Esophagus (tissue), 2 donors: ENCODE data around the gene IGBP1. TPM values are rescaled to one million over a fixed set of nuclear protein-coding genes. Genes with fewer than 3 reads are reported as not detected.

ENCODE experiments used
- H3K27ac ChIP-seq, 2 donors: one replicate each; pipeline ENCODE4 v1.5.1; 2013; ENCODE audit warnings: low read depth in 2 of 2, mild to moderate bottlenecking in 2 of 2, inconsistent platforms in 1 of 2, low read length in 1 of 2, moderate library complexity in 1 of 2
- H3K27me3 ChIP-seq, 2 donors: one replicate each; pipeline ENCODE4 v1.6.1; 2013; ENCODE audit warnings: low read length in 2 of 2, control low read depth in 1 of 2, mild to moderate bottlenecking in 1 of 2; ENCODE audit not compliant: insufficient read depth in 2 of 2, control insufficient read depth in 1 of 2
- H3K36me3 ChIP-seq, 2 donors: one replicate each; pipeline ENCODE4 v1.6.1; 2013; ENCODE audit warnings: low read length in 1 of 2; ENCODE audit not compliant: control insufficient read depth in 2 of 2, insufficient read depth in 2 of 2
- H3K4me1 ChIP-seq, 2 donors: one replicate each; pipeline ENCODE4 v1.6.1; 2013; ENCODE audit warnings: low read length in 1 of 2; ENCODE audit not compliant: control insufficient read depth in 2 of 2, insufficient read depth in 2 of 2
- H3K4me3 ChIP-seq, 2 donors: one replicate each; pipeline ENCODE4 v1.5.1; 2013; ENCODE audit warnings: low read length in 2 of 2, mild to moderate bottlenecking in 2 of 2, low read depth in 1 of 2, moderate library complexity in 1 of 2
- H3K9me3 ChIP-seq, 2 donors: one replicate each; pipeline ENCODE4 v1.6.1; 2013; ENCODE audit warnings: mild to moderate bottlenecking in 2 of 2, low read depth in 1 of 2, low read length in 1 of 2, moderate library complexity in 1 of 2; ENCODE audit not compliant: control insufficient read depth in 2 of 2, insufficient read depth in 1 of 2
- WGBS, 2 donors: extraction: QIAGEN DNeasy Blood & Tissue Kit; methylation state at CpG; one replicate each; pipeline ENCODE4 v1.1.7; 2013; 5-methylcytosine and 5-hydroxymethylcytosine counted together
- polyA plus RNA-seq, 2 donors: library from polyadenylated mRNA; stranded (reverse); fragments of 200-250 nt; gene quantifications; one replicate each; pipeline ENCODE4 v1.2.3, GENCODE V29; 2013
- donor health status: healthy with polysubstance abuse.
- donor health status: Bipolar disorder and iron deficiency.

IGBP1 gene
- polyA plus RNA-seq, 2 donors: 25.2 to 45.4 TPM

GRCh38 chrX:70141373-70141772 is 8.1 kb downstream of the IGBP1 start:
- H3K9me3 ChIP-seq: no peaks in the 10 kb centered on the region
- H3K36me3 ChIP-seq: no peaks in the 10 kb centered on the region
- no peak overlapping the region for H3K27ac ChIP-seq
- H3K4me1 ChIP-seq: no peaks in the 10 kb centered on the region
- peaks cover 0 to 3% of the 10 kb centered on the region in 2 donors for H3K27me3 ChIP-seq
- WGBS, 2 donors: 85 to 95% methylated on average over 2 of the region's 2 CpGs
- H3K4me3 ChIP-seq: no peak overlapping the region

DNA sequence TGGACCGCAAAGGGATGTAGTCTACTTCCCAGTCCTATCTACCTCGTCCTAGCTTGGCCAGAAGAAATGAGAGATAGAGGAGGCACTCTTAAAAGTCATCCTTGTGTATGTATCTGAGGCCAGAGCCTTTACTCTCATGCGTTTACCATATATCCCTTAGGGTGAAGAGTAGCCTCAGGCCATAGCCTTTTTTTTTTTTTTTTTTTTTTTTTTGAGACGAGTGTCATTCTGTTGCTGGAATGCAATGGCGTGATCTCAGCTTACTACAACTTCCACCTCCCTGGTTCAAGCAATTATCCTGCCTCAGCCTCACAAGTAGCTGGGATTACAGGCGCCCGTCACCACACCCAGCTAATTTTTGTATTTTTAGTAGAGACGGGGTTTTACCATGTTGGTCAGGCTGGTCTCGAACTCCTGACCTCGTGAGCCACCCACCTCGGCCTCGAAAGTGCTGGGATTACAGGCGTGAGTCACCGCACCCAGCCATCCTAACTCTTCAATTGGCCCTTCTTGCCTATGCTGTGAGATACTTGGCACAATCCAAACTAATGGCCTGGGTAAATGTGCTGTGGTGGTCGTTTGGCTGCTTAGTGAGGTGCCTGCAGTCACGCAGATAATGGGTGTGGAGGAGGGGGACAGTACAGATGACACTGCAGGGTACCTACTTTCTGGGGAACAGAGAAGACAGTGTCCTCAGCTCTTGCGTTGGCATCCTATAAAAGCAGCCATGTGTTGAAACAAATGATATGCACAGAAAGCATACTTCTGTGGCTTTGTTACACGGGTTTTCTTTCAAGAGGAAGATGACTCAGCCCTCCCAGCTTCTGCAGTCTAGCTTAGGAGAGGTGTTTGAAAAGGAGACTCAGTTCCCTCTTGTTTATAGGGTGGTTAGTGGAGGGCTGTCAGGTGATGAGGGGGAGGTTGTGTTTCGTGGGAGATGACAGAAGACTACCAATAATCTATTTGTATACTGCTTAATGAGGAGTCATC is 33.6 kb downstream of the IGBP1 start:
- no peak overlapping the region for H3K4me3 ChIP-seq
- H3K4me1 ChIP-seq: no peaks in the 10 kb centered on the region
- no peaks in the 10 kb centered on the region for H3K36me3 ChIP-seq
- 75 to 85% methylated on average over 19 of the region's 19 CpGs for whole genome bisulfite sequencing, 2 donors
- H3K27ac ChIP-seq: no peak overlapping the region
- no peaks in the 10 kb centered on the region for H3K9me3 ChIP-seq
- no peaks in the 10 kb centered on the region for H3K27me3 ChIP-seq

GRCh38 chrX:70168238-70169188 is 35.3 kb downstream of the IGBP1 start:
- WGBS, 2 donors: 34 to 46% methylated on average over 11 of the region's 11 CpGs
- Histone ChIP-seq H3K27ac (no peak overlapping the region), H3K27me3 (peaks cover 0 to 1% of the 10 kb centered on the region in 2 donors), H3K9me3 (peaks cover 0 to 2% of the 10 kb centered on the region in 2 donors), H3K4me1 (no peaks in the 10 kb centered on the region), H3K36me3 (no peaks in the 10 kb centered on the region), H3K4me3 (no peak overlapping the region)

- H3K36me3 ChIP-seq: no peaks in the 10 kb centered on the region
- H3K27ac ChIP-seq: no peak overlapping the region
- no peaks in the 10 kb centered on the region for H3K4me1 ChIP-seq
- no peak overlapping the region for H3K4me3 ChIP-seq
- 75 to 89% methylated on average over 7 of the region's 7 CpGs for WGBS, 2 donors
- H3K9me3 ChIP-seq: peaks cover 0 to 2% of the 10 kb centered on the region in 2 donors
- H3K27me3 ChIP-seq: peaks cover 0 to 3% of the 10 kb centered on the region in 2 donors
Observed at GRCh38 chrX:70169281-70169680, 36.0 kb downstream of the IGBP1 start.

DNA sequence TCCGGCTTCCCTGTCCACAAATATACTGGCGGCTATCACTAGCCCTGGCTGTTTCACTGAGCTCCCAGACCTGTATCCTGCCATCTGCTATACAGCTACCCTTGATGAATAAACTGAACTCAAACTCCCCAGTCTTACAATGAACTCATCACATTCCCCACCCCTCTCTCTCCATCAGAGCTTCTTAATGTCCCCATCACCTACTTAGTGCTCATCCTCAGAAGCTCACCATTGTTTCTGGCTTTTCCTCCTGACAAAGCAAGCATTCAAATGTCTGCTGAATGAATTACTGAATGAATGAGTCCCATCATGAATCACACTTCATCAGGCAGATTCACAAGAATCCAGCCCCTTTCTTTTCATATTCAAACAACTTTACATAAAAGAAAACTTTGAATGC is 38.4 kb downstream of the IGBP1 start:
- peaks cover 0 to 3% of the 10 kb centered on the region in 2 donors for H3K27me3 ChIP-seq

GRCh38 chrX:70172221-70172620 is 39.0 kb downstream of the IGBP1 start:
- H3K4me3 ChIP-seq: no peak overlapping the region
- no peaks in the 10 kb centered on the region for H3K36me3 ChIP-seq
- no peaks in the 10 kb centered on the region for H3K4me1 ChIP-seq
- no peak overlapping the region for H3K27ac ChIP-seq
- peaks cover 0 to 2% of the 10 kb centered on the region in 2 donors for H3K9me3 ChIP-seq
- 76 to 85% methylated on average over 3 of the region's 3 CpGs for WGBS, 2 donors
- H3K27me3 ChIP-seq: peaks cover 0 to 3% of the 10 kb centered on the region in 2 donors

More for the DNA sequence above, 38.4 kb downstream of the IGBP1 start:
- Histone ChIP-seq H3K36me3 (no peaks in the 10 kb centered on the region), H3K4me1 (no peaks in the 10 kb centered on the region), H3K27ac (no peak overlapping the region), H3K4me3 (no peak overlapping the region), H3K9me3 (peaks cover 0 to 2% of the 10 kb centered on the region in 2 donors)
- WGBS, 2 donors: 64 to 65% methylated on average over 2 of the region's 2 CpGs

DNA sequence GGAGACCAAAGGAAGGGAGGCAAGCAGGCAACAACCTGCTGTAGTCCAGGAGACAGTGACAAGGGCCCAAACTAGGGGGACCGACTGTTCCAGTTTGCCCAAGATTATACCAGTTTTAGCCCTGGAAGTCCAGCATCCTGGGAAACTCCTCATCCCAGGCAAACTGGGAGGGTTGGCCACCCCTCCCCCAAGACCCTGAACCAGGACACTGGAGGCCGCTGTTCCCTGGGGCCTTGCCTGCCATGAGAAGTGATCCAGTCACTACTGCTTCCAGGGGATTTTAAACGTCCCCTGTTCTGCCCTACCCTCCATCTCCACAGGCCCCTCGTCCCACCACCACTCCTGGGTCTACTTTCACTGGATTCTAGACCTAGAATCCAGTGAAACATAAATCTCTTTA is 39.7 kb downstream of the IGBP1 start:
- Histone ChIP-seq H3K27me3 (peaks cover 0 to 3% of the 10 kb centered on the region in 2 donors), H3K4me3 (no peak overlapping the region), H3K9me3 (peaks cover 0 to 2% of the 10 kb centered on the region in 2 donors), H3K27ac (no peak overlapping the region), H3K4me1 (no peaks in the 10 kb centered on the region), H3K36me3 (no peaks in the 10 kb centered on the region)
- 56 to 75% methylated on average over 4 of the region's 4 CpGs for WGBS, 2 donors

- Histone ChIP-seq H3K4me1 (no peaks in the 10 kb centered on the region), H3K36me3 (no peaks in the 10 kb centered on the region), H3K27me3 (peaks cover 0 to 3% of the 10 kb centered on the region in 2 donors), H3K9me3 (peaks cover 0 to 2% of the 10 kb centered on the region in 2 donors), H3K4me3 (no peak overlapping the region), H3K27ac (no peak overlapping the region)
- WGBS, 2 donors: 45 to 54% methylated on average over 4 of the region's 4 CpGs
Observed at GRCh38 chrX:70174754-70175153, 41.5 kb downstream of the IGBP1 start.

DNA sequence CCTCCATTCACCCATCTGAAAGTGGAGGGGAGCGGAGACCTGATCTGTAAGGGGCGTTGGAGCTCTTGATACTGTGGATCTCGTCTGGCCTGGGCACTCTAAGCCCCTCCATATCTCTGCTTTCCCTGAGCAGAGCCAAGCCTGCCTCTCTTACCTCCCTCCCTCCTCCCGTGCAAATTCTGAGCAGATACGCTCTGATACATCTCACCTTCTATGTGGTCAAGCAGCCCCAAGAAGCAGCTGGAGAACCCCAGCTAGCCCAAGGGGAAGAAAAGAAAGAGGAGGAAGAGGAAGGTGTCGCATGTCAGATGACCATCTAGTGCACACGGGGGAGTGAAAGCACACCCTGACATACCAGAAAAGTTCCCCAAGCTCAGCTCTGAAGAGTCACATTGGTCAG is 42.1 kb downstream of the IGBP1 start:
- Histone ChIP-seq H3K4me1 (no peaks in the 10 kb centered on the region), H3K4me3 (no peak overlapping the region), H3K9me3 (peaks cover 0 to 2% of the 10 kb centered on the region in 2 donors), H3K36me3 (no peaks in the 10 kb centered on the region), H3K27me3 (peaks cover 0 to 3% of the 10 kb centered on the region in 2 donors), H3K27ac (no peak overlapping the region)
- 86 to 93% methylated on average over 7 of the region's 7 CpGs for WGBS, 2 donors
